Activated T-cell treated with anti-CD3 and anti-CD28 coated beads, Interleukin-2, amount 50 U/mL, for 72 hours (primary cell): ENCODE results near the gene GSK3B. TPM values are rescaled to one million over a fixed set of nuclear protein-coding genes. Genes with fewer than 3 reads are reported as not detected.
A peak's percentile ranks its signal among the peaks of the same experiment; 100 is the strongest.

ENCODE experiments used
- ATAC-seq, 2 donors: fragments of 150-1000 bp; cut with Tn5 transposase; replicated peaks in 1 of 2; 2 replicates each; pipeline ENCODE4 v1.10.0; 2021; ENCODE audit warnings: moderate library complexity in 2 of 2, mild to moderate bottlenecking in 1 of 2
- DNase-seq, 2 donors: peaks; one replicate each; pipeline ENCODE4 v3.0.0; 2021 to 2022; ENCODE audit warnings: mixed read lengths in 1 of 2
- H3K27ac Mint-ChIP-seq: one replicate; pipeline ENCODE4 v1.8.0; 2022; ENCODE audit warnings: mild to moderate bottlenecking, moderate library complexity, mixed read lengths
- H3K27me3 Mint-ChIP-seq: one replicate; pipeline ENCODE4 v1.8.0; 2022; ENCODE audit warnings: low read depth, mixed read lengths
- H3K36me3 Mint-ChIP-seq, 2 donors: one replicate each; pipeline ENCODE4 v1.8.0; 2022; ENCODE audit warnings: mixed read lengths in 2 of 2, mild to moderate bottlenecking in 1 of 2; ENCODE audit not compliant: insufficient read depth in 2 of 2
- H3K4me1 Mint-ChIP-seq: one replicate; pipeline ENCODE4 v1.8.0; 2022; ENCODE audit warnings: low read depth, mixed read lengths
- H3K4me3 Mint-ChIP-seq, 2 donors: one replicate each; pipeline ENCODE4 v1.8.0; 2022; ENCODE audit warnings: mild to moderate bottlenecking in 2 of 2, mixed read lengths in 2 of 2, moderate library complexity in 2 of 2
- H3K9me3 Mint-ChIP-seq, 2 donors: one replicate each; pipeline ENCODE4 v1.8.0; 2022; ENCODE audit warnings: mixed read lengths in 2 of 2
- total RNA-seq, 2 donors: library from RNA; stranded (reverse); gene quantifications; one replicate each; pipeline ENCODE4 v1.2.3, GENCODE V29; 2022

The GSK3B gene
- total RNA-seq, 2 donors from 2014 or later = 35.4 to 37.5 TPM

DNA sequence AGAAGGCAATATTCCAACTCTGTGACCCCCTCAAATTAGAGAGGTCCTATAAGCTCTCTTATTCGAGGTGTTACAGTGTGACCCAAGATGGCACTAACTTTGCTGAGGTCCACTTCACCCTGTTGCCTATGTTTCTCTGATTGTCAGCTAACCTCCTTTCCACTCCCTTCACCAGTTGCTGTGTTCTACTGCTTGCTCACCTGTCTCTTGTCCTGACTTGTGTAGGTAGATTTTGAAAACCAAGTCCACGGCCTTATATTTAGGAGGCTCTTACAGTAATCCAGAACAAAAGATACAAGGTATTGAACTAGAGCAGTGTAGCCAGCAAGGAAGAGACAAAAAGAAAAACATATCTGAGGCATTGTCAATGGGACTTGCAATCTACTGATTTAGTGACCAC, 20.1 kb upstream of the GSK3B start:
- no peak for DNase-seq
- Mint-ChIP-seq H3K4me3 (no peak overlapping the region), H3K36me3 (peaks cover 2 to 4% of the 10 kb centered on the region in 2 donors), H3K27me3 (no peaks in the 10 kb centered on the region), H3K9me3 (peaks cover 2 to 5% of the 10 kb centered on the region in 2 donors), H3K4me1 (no peaks in the 10 kb centered on the region), H3K27ac (no peak overlapping the region)
- no peak for ATAC-seq

GRCh38 chr3:120113128-120114116, 19.2 kb upstream of the GSK3B start:
- Mint-ChIP-seq H3K9me3 (peaks cover 2 to 5% of the 10 kb centered on the region in 2 donors), H3K4me3 (no peak overlapping the region), H3K36me3 (peaks cover 2 to 4% of the 10 kb centered on the region in 2 donors), H3K4me1 (no peaks in the 10 kb centered on the region), H3K27ac (no peak overlapping the region), H3K27me3 (no peaks in the 10 kb centered on the region)
- no peak for ATAC-seq
- DNase-seq = no peak

DNA sequence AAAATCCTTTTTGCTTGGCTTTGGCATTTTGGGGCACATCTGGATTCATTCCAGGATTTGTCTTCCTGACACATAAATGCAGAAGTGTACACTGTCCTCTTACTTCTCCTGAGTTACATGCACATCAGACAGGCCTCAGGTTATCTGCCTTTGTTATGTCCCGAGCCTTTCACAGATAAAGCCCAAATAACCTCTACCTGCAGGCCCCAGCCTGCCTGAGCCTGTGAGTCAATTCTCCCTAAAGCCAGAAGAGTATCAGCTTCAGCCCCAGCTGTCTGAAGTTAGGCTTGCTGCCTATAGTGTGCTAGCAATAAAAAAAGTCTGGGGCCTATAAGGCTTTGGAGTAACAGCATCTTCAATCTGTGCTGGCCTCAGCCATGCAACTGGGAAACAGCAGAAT, 17.7 kb upstream of the GSK3B start:
- H3K9me3 Mint-ChIP-seq = peaks cover 0 to 3% of the 10 kb centered on the region in 2 donors
- no peaks in the 10 kb centered on the region for H3K27me3 Mint-ChIP-seq
- DNase-seq (no peak), ATAC-seq (no peak)
- no peak overlapping the region for H3K4me3 Mint-ChIP-seq
- peaks cover 0 to 2% of the 10 kb centered on the region in 2 donors for H3K36me3 Mint-ChIP-seq
- H3K4me1 Mint-ChIP-seq = no peaks in the 10 kb centered on the region
- no peak overlapping the region for H3K27ac Mint-ChIP-seq

GRCh38 chr3:120103276-120103675, 9.0 kb upstream of the GSK3B start:
- peaks cover 6 to 9% of the 10 kb centered on the region in 2 donors for H3K36me3 Mint-ChIP-seq
- ATAC-seq = no peak
- H3K9me3 Mint-ChIP-seq = peaks cover 0 to 2% of the 10 kb centered on the region in 2 donors
- no peaks in the 10 kb centered on the region for H3K27me3 Mint-ChIP-seq
- no peak overlapping the region for H3K27ac Mint-ChIP-seq
- no peak overlapping the region for H3K4me3 Mint-ChIP-seq
- H3K4me1 Mint-ChIP-seq = no peaks in the 10 kb centered on the region
- no peak for DNase-seq

DNA sequence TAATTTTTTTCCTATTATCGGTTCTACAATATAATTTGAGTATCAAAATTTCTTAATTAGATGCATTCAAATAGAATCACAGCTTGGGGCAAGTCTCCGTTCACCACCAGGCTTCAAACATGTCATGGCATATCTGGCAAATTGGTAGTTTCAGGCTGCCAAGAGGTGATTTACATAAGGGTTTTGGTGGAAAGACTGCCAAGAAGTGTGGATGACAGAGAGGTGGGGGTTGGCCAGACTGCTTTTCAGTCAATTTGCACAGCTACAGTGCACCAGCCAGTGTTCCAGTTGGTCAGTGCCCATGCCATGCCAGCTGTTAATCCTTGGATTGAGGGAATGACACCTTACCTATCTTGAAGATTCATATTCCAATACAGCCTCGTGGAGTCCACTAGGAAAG, 8.4 kb upstream of the GSK3B start:
- no peak overlapping the region for H3K4me3 Mint-ChIP-seq
- H3K27ac Mint-ChIP-seq = no peak overlapping the region
- no peaks in the 10 kb centered on the region for H3K27me3 Mint-ChIP-seq
- DNase-seq (no peak), ATAC-seq (no peak)
- peaks cover 0 to 2% of the 10 kb centered on the region in 2 donors for H3K9me3 Mint-ChIP-seq
- H3K36me3 Mint-ChIP-seq = peaks cover 6 to 9% of the 10 kb centered on the region in 2 donors
- peaks cover 3% of the 10 kb centered on the region for H3K4me1 Mint-ChIP-seq

- no peak for ATAC-seq
- DNase-seq = no peak
- H3K27me3 Mint-ChIP-seq = no peaks in the 10 kb centered on the region
- peaks cover 8% of the 10 kb centered on the region for H3K4me1 Mint-ChIP-seq
- peaks cover 6 to 9% of the 10 kb centered on the region in 2 donors for H3K36me3 Mint-ChIP-seq
- peak overlapping the region; percentile 38 for H3K27ac Mint-ChIP-seq
- no peak overlapping the region for H3K4me3 Mint-ChIP-seq
- H3K9me3 Mint-ChIP-seq = peaks cover 0 to 2% of the 10 kb centered on the region in 2 donors
Measured at GRCh38 chr3:120102232-120102631, 8.0 kb upstream of the GSK3B start.

DNA sequence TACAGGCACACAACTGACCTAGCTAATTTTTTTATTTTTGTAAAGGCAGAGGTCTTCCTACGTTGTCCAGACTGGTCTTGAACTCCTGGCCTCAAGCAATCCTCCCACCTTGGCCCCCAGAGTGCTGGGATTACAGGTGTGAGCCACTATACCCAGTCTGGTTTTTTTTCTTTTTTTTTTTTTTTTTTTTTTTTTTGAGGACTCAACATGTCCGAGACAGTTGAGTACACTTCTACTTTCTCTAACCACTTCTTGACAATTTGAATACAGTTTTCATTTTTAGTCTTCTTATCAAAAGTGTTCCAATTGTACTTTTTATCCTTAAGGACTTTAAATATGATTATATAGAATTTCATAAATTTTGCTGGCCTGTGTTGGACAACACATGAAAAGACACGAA, 7.4 kb upstream of the GSK3B start:
- peaks cover 0 to 2% of the 10 kb centered on the region in 2 donors for H3K9me3 Mint-ChIP-seq
- H3K4me3 Mint-ChIP-seq = no peak overlapping the region
- H3K27ac Mint-ChIP-seq = no peak overlapping the region
- peaks cover 6 to 9% of the 10 kb centered on the region in 2 donors for H3K36me3 Mint-ChIP-seq
- DNase-seq (no peak), ATAC-seq (no peak)
- H3K4me1 Mint-ChIP-seq = peaks cover 14% of the 10 kb centered on the region
- no peaks in the 10 kb centered on the region for H3K27me3 Mint-ChIP-seq

- no peak for ATAC-seq
- no peak overlapping the region for H3K4me3 Mint-ChIP-seq
- H3K9me3 Mint-ChIP-seq = peaks cover 0 to 2% of the 10 kb centered on the region in 2 donors
- H3K36me3 Mint-ChIP-seq = peaks cover 8 to 9% of the 10 kb centered on the region in 2 donors
- no peak for DNase-seq
- no peaks in the 10 kb centered on the region for H3K27me3 Mint-ChIP-seq
- H3K27ac Mint-ChIP-seq = no peak overlapping the region
- H3K4me1 Mint-ChIP-seq = peaks cover 22% of the 10 kb centered on the region
Measured at GRCh38 chr3:120100711-120101110, 6.5 kb upstream of the GSK3B start.

DNA sequence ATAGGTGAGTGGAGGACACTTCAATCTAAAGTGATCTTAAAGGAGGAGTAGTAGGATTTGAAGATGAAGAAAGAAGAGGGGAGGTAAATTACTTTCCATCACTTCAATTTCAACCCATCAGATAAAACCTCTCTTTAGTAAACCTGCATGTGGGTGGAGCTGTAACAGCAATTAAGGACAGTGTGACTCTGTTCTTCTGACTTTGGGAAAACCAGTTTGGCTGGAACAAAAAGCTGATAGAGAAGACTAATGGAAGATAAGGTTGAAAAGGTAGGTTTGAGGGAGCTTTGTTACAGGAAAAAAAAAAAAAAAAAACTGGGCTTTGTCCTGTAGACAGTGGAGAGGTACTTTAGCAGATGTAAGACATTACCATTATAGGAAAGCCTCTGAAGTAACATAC, 4.5 kb upstream of the GSK3B start:
- Mint-ChIP-seq H3K4me3 (no peak overlapping the region), H3K36me3 (peaks cover 7 to 8% of the 10 kb centered on the region in 2 donors), H3K9me3 (no peaks in the 10 kb centered on the region), H3K27me3 (no peaks in the 10 kb centered on the region), H3K4me1 (peaks cover 22% of the 10 kb centered on the region), H3K27ac (peak overlapping the region; percentile 11)
- no peak for DNase-seq
- ATAC-seq = no peak

DNA sequence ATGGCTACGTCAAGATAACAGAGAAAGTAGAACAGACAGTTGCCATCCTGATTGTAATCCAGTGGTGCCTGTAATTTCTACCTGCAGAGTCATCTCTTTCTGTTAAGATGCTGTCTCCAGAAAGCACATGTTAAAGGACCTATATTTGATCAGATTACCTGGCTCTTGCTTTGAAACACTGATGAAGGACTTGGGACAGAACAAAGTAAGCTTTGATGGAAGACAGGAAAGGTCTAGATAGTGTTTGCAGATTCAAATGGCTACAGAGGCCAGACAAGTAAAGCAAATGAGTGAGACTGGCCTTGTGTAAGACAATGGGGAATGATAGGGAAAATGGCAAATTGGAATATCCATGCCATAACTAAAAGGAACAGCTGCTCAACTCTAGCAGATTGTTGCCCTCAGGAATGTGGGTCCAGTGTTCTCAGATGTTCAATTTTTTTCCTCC, 1.8 kb upstream of the GSK3B start:
- no peak for DNase-seq
- Mint-ChIP-seq H3K4me3 (no peak overlapping the region), H3K36me3 (peaks cover 7 to 8% of the 10 kb centered on the region in 2 donors), H3K9me3 (no peaks in the 10 kb centered on the region), H3K4me1 (peaks cover 22% of the 10 kb centered on the region), H3K27me3 (no peaks in the 10 kb centered on the region), H3K27ac (peak overlapping the region; percentile 95)
- ATAC-seq = no peak

DNA sequence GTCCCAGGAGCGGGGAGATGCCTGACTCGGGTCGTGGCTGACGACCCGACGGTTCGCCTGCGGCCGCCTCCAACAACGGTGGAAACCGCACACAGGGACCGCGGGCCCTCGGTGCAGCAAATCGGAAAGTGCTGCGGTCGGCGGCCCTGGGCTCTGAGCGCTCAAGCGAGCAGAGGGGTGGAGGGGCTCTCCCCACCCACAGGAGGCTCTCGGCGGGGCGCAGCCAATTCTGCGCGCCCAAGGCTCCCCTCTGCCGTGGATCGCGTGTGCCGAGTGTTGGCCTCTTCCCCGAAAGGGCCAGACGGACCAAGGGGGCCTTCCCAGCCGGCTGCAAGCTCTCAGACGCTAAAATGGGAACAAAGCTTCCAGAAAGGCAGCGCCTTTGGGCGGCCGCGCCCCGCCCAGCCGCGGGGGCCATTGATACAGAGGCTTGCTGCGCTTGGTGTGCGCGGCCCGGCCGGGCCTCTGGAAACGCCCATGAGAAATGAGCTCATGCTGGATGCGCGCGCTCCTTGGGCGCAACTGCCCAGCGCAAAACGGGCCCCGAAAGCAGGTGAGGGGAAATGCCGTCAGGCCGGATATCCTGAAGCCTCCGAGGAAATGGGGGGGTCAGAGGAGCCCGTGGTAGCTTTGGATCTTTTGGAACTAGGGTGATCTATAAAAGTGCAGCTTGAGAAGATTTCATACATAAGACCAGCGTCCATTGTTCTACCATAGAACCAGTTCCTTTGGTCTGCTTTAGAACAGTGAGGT, 1.2 kb upstream of the GSK3B start:
- Mint-ChIP-seq H3K36me3 (peaks cover 7 to 8% of the 10 kb centered on the region in 2 donors), H3K4me1 (peaks cover 22% of the 10 kb centered on the region), H3K27ac (peak overlapping the region; percentile 95), H3K9me3 (no peaks in the 10 kb centered on the region), H3K27me3 (no peaks in the 10 kb centered on the region), H3K4me3 (no peak overlapping the region)
- DNase-seq (peak; percentile 91), ATAC-seq (peak; percentile 51 to 52)

GRCh38 chr3:120094776-120095225, 554 bp upstream of the GSK3B start:
- Mint-ChIP-seq H3K4me1 (peaks cover 22% of the 10 kb centered on the region), H3K27ac (peak overlapping the region; percentile 95), H3K4me3 (no peak overlapping the region), H3K9me3 (no peaks in the 10 kb centered on the region), H3K36me3 (peaks cover 7 to 8% of the 10 kb centered on the region in 2 donors), H3K27me3 (no peaks in the 10 kb centered on the region)
- ATAC-seq = peak; percentile 76 to 77
- DNase-seq = peak; percentile 97 to 99
